Activated naive CD4-positive, alpha-beta T cell treated with anti-CD3 and anti-CD28 coated beads, Interleukin-2, amount 50 U/mL, for 24 hours (primary cell): ENCODE data around the gene ANKFY1.

Experiments
- H3K27ac Mint-ChIP-seq: one replicate; pipeline ENCODE4 v1.8.0; 2021; ENCODE audit warnings: mild to moderate bottlenecking, mixed read lengths
- H3K27me3 Mint-ChIP-seq: one replicate; pipeline ENCODE4 v1.8.0; 2021; ENCODE audit warnings: mixed read lengths
- H3K36me3 Mint-ChIP-seq: one replicate; pipeline ENCODE4 v1.8.0; 2021; ENCODE audit warnings: mixed read lengths
- H3K4me1 Mint-ChIP-seq: one replicate; pipeline ENCODE4 v1.8.0; 2021; ENCODE audit warnings: mixed read lengths
- H3K4me3 Mint-ChIP-seq: one replicate; pipeline ENCODE4 v1.8.0; 2021; ENCODE audit warnings: mild to moderate bottlenecking, mixed read lengths
- H3K9me3 Mint-ChIP-seq: one replicate; pipeline ENCODE4 v1.8.0; 2021; ENCODE audit warnings: mixed read lengths

Gene ANKFY1, protein sequence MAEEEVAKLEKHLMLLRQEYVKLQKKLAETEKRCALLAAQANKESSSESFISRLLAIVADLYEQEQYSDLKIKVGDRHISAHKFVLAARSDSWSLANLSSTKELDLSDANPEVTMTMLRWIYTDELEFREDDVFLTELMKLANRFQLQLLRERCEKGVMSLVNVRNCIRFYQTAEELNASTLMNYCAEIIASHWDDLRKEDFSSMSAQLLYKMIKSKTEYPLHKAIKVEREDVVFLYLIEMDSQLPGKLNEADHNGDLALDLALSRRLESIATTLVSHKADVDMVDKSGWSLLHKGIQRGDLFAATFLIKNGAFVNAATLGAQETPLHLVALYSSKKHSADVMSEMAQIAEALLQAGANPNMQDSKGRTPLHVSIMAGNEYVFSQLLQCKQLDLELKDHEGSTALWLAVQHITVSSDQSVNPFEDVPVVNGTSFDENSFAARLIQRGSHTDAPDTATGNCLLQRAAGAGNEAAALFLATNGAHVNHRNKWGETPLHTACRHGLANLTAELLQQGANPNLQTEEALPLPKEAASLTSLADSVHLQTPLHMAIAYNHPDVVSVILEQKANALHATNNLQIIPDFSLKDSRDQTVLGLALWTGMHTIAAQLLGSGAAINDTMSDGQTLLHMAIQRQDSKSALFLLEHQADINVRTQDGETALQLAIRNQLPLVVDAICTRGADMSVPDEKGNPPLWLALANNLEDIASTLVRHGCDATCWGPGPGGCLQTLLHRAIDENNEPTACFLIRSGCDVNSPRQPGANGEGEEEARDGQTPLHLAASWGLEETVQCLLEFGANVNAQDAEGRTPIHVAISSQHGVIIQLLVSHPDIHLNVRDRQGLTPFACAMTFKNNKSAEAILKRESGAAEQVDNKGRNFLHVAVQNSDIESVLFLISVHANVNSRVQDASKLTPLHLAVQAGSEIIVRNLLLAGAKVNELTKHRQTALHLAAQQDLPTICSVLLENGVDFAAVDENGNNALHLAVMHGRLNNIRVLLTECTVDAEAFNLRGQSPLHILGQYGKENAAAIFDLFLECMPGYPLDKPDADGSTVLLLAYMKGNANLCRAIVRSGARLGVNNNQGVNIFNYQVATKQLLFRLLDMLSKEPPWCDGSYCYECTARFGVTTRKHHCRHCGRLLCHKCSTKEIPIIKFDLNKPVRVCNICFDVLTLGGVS

DNA sequence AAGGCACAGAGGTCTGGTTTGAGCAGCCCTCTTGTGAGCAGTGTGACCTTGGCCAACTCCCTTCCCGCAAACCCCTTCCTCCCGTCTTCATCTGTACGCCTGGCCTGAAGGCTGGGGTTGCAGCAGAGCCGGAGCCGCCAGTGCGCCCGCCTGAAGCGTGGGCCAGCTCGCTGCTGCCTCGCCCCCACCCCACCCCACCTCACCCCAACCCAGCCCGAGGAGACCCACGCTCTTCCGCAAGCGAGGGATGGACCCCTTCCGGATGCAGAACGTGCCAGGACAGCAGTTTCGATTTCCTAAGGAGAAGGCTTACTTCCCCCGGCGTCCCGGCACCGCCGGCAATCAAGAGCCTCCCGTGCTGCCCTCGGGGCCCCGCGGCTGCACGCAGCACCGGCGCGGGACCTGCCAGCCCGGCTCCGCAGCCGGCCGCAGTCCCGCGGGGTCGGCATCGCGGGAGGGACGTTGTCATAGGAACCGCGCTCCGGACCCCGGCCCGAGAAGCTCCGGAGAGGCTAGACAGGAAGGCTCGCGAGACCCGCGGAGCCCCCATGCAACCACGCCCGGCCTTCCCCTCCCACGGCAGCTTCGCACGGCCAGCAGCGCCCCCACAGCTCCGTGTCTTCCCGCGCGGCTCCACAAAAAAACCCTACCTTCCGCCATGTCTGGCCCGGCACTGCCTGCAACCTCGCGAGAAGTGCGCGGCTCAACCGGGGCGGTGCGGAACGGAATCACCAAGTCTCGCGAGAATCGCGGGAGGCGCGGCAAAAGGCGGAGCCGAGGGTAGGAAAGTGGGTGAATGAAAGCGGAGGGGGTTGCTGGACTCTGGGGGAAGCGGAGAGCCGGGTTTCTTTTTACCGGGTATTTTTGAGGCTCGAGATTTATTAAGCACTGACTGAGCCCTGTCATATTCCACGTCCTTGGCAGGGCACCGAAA lies at the start of gene ANKFY1:
TSS of gene ANKFY1 (minus strand) at position 698 of the 934 bp plus-strand sequence. CDS start at position 660, 38 bp downstream.
- H3K27me3 Mint-ChIP-seq = no peaks in the 10 kb centered on the region
- H3K4me3 Mint-ChIP-seq = peak within 1 kb of the TSS; percentile 97
- peak within 1 kb of the TSS; percentile 96 for H3K27ac Mint-ChIP-seq
- peaks cover 5% of the 10 kb centered on the region for H3K36me3 Mint-ChIP-seq
- no peaks in the 10 kb centered on the region for H3K9me3 Mint-ChIP-seq
- peaks cover 40% of the 10 kb centered on the region for H3K4me1 Mint-ChIP-seq

DNA sequence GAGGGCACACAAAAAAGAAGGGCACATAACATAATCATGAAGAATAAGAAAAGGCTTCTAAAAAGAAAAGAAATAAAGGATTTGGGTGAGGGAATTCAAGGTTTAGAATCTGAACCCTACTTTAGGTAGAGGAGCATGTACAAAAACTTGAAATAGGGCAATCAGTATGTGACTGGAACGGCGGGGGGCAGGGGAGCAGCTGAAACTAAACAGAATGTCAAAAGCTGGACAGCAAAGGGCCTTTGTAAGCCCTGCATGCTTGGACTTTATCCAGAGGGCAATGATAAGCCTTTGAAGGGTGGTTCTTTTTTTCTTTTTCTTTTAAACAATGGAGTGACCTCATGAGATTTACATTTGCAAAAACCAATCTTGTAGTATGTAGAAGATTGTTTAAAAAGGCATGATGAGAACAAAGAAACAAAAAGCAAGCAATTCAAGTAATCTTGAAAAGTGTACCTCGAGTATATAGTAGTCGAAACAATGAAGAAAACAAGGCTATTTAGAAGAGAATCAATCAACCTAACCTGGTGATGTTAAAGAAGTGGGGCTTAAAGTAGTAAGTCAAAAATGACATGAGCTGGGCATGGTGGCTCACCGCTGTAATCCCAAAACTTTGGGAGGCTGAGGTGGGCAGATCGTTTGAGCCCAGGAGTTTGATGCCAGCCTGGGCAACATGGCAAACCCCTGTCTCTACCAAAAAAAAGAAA lies 46.7 kb upstream of the ANKFY1 start:
- Mint-ChIP-seq H3K4me3 (peak overlapping the region; percentile 23), H3K36me3 (peaks cover 2% of the 10 kb centered on the region), H3K27me3 (no peaks in the 10 kb centered on the region), H3K9me3 (no peaks in the 10 kb centered on the region), H3K27ac (peak overlapping the region; percentile 83), H3K4me1 (peaks cover 73% of the 10 kb centered on the region)

DNA sequence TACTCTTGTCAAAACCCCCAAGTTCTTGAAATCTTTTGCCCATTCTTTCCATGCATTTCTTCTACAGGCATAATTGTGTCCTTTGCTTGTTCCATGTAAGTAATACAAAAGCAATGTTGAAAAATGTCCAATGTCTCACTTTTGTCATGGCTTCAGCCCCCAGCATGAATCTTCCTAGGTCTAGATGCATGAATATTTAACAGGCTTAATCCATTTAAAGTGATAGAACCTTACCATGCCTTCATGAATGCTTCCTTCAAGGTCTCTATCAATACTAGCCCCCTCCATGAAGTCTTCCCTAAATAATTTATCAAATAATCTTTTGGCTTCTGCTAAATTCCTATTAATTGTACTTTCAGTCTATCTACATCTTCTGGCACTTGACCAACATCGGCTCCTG lies 46.1 kb upstream of the ANKFY1 start:
- peak overlapping the region; percentile 54 for H3K4me3 Mint-ChIP-seq
- H3K36me3 Mint-ChIP-seq = peaks cover 4% of the 10 kb centered on the region
- H3K27me3 Mint-ChIP-seq = no peaks in the 10 kb centered on the region
- peak overlapping the region; percentile 83 for H3K27ac Mint-ChIP-seq
- H3K9me3 Mint-ChIP-seq = no peaks in the 10 kb centered on the region
- H3K4me1 Mint-ChIP-seq = peaks cover 73% of the 10 kb centered on the region

DNA sequence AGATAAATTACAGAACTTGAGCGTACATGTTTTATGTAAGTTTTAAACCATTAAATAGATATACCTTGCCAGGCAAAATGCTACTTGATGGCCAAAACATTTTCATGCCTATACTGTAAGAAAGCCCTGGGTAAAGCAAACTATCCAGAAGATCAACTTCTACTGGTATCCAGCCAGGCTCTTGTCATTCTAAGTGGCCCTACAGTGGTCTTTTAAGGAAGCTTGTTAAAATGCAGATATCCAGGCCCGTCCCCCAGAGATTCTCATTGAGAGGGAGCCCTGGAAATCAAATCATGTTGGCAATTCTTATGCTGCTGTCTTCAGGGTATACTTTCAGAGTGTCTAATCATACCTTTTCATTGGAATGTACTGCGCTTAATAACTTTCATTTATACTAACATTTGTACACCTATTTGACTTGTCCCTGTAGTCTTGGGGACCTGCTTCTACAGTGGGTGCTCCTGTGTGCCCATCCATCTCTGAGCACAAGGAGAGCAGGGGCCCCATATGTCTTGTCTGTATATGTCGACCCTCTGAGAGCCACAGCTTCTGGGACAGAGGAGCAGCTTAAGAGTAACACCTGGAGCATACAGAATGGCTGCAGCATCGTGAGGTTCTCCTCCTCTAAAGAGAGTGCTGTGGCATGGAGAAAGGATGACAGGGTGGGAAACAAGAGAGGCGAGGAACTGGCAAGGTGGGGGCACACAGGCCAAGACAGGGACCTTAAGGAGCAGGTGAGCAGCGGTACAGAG lies 43.6 kb upstream of the ANKFY1 start:
- Mint-ChIP-seq H3K27me3 (no peaks in the 10 kb centered on the region), H3K9me3 (no peaks in the 10 kb centered on the region), H3K27ac (peak overlapping the region; percentile 87), H3K4me3 (no peak overlapping the region), H3K36me3 (peaks cover 4% of the 10 kb centered on the region), H3K4me1 (peaks cover 53% of the 10 kb centered on the region)

DNA sequence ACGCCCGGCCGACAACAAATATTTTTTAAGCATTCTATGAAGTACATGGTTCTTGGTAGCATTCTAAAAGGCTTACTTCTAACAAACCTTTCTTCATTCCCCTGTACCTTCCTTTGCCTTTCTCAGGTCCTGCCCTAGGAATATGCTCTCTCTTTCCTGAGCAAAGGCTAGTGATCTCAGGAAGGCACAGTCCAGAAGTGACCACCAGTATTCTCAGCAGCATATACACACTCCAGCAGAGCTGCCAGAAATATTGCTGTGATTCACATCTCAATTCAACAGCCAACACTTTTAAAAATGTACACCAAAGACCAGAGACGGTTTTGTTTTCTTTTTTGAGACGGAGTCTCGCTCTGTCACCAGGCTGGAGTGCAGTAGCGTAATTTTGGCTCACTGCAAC lies 41.4 kb upstream of the ANKFY1 start:
- Mint-ChIP-seq H3K36me3 (peaks cover 7% of the 10 kb centered on the region), H3K9me3 (no peaks in the 10 kb centered on the region), H3K27ac (peak overlapping the region; percentile 46), H3K4me3 (no peak overlapping the region), H3K27me3 (no peaks in the 10 kb centered on the region), H3K4me1 (peaks cover 33% of the 10 kb centered on the region)

DNA sequence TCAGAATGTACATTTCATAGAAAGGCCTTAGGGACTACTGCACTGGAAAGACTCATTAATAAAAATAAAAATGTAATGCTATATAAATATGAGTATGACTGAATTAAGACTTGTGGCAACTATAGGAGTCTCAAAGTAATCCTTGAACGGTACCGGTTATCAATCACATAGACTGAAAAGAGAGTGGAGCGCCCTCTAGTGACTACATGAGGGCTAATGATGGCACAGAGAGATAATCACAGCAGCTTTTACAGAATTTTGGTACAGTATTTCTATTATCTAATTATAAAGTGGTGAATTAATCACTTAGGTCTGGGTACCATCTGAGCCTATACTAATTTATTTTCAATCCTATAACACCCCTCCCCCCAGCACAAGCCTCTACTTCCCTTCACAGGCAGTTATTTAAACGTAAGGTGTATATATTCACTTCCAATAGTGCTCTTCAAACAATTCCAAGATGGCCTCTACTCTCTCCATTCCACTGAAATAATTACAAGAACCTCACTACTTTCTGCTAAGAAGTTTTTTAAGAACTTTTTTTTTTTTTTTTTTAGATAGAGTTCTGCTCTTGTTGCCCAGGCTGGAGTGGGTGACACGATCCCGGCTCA lies 40.7 kb upstream of the ANKFY1 start:
- Mint-ChIP-seq H3K4me1 (peaks cover 26% of the 10 kb centered on the region), H3K36me3 (peaks cover 7% of the 10 kb centered on the region), H3K27ac (no peak overlapping the region), H3K9me3 (no peaks in the 10 kb centered on the region), H3K27me3 (no peaks in the 10 kb centered on the region), H3K4me3 (no peak overlapping the region)

DNA sequence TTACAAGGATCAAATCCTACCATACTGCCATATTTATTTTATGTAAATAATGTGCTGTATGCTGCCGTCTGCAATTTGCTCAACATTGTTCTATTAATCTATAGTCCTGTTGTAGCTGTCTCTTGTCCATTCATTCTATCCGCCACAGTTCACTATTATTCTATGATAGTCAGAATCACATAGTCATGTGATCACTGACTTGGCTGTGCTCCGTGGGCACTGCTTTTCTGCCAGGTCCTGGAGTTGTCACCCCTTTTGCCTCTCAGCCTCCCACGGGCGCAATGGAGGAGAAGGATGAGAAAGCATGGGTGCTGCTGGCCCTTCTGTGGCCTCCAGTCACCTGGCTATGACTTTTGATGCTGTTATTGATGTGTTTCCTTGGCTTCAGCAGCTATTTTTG lies 37.3 kb upstream of the ANKFY1 start:
- Mint-ChIP-seq H3K27ac (no peak overlapping the region), H3K4me3 (no peak overlapping the region), H3K9me3 (no peaks in the 10 kb centered on the region), H3K27me3 (no peaks in the 10 kb centered on the region), H3K36me3 (peaks cover 10% of the 10 kb centered on the region), H3K4me1 (peaks cover 33% of the 10 kb centered on the region)

DNA sequence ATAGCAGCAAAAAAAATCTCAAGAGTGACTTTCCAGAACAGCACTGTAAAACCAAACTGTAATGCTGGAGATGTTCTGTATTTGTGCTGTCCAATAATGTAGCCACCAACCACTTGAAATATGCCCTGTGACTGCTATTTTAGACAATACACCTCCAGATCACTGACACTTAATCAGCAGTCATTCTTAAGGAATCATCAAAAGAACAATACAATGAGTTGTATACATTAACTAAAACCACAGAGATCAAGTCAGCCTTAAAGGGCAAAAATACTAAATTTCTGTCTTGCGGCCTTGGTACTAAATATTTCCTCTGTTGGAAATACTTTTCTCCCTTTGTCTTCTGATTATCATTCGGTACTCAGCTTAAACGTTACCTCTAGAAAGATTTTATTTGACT lies 33.6 kb upstream of the ANKFY1 start:
- Mint-ChIP-seq H3K27me3 (no peaks in the 10 kb centered on the region), H3K27ac (peak overlapping the region; percentile 1), H3K4me1 (peaks cover 27% of the 10 kb centered on the region), H3K4me3 (no peak overlapping the region), H3K36me3 (peaks cover 8% of the 10 kb centered on the region), H3K9me3 (no peaks in the 10 kb centered on the region)

DNA sequence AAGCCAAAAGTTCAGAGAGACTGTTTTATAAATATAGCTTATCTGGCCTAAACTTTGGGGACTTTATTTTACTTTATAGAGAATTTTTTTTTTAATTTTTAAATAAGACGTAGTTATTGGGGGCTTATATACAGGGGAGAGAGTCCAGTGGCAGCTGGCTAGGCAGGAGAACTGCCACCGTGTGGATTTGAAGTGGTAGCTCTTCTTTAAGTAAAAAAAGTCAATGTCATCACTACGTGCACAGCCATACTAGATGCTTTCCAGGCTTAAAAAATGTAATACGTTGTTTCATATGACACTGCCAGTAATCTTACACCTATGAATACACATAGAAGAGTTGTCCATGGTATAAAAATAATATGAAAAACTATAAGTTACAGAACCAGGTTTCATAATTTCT lies 31.9 kb upstream of the ANKFY1 start:
- Mint-ChIP-seq H3K9me3 (no peaks in the 10 kb centered on the region), H3K36me3 (peaks cover 6% of the 10 kb centered on the region), H3K27me3 (no peaks in the 10 kb centered on the region), H3K4me3 (no peak overlapping the region), H3K4me1 (peaks cover 28% of the 10 kb centered on the region), H3K27ac (no peak overlapping the region)

DNA sequence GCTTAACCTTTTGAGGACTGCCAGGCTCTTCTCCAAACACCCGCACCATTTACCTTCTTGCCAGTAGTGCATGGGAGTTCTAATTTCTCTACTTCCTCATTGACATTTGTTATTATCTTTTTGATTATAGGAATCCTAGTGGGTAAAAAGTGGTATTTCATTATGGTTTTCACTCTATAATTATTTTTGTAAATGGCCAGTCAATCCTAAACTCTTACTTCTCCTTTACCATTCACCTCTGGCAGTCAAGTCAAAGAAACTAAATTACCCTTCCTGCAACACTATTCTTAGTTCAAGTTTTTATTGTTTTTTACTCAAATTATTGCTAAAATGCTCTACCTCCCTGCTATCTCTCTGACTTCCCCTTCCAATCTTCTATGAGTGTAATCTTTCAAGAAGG lies 29.8 kb upstream of the ANKFY1 start:
- no peaks in the 10 kb centered on the region for H3K9me3 Mint-ChIP-seq
- no peaks in the 10 kb centered on the region for H3K27me3 Mint-ChIP-seq
- peaks cover 27% of the 10 kb centered on the region for H3K4me1 Mint-ChIP-seq
- no peak overlapping the region for H3K4me3 Mint-ChIP-seq
- H3K27ac Mint-ChIP-seq = peak overlapping the region; percentile 53
- peaks cover 7% of the 10 kb centered on the region for H3K36me3 Mint-ChIP-seq

DNA sequence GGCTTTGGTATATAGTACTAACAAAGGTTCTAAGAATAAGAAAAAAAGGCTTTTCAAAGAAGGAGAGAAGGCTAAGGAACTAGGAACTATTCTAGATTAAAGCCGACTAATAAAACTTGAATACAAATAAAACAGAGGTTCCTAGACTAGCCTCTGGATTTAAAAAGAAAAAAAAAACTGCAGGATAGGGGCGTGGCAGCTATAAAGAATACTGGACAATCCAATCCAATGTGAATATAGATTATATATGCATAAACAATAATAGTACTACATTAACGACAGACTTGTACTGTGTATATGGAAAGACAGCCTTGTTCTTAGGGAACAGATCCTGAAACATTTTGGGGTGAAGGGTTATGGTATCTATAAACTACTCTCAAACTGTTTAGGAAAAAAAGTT lies 23.9 kb upstream of the ANKFY1 start:
- Mint-ChIP-seq H3K27me3 (no peaks in the 10 kb centered on the region), H3K36me3 (peaks cover 4% of the 10 kb centered on the region), H3K4me3 (no peak overlapping the region), H3K27ac (no peak overlapping the region), H3K9me3 (no peaks in the 10 kb centered on the region), H3K4me1 (peaks cover 8% of the 10 kb centered on the region)

DNA sequence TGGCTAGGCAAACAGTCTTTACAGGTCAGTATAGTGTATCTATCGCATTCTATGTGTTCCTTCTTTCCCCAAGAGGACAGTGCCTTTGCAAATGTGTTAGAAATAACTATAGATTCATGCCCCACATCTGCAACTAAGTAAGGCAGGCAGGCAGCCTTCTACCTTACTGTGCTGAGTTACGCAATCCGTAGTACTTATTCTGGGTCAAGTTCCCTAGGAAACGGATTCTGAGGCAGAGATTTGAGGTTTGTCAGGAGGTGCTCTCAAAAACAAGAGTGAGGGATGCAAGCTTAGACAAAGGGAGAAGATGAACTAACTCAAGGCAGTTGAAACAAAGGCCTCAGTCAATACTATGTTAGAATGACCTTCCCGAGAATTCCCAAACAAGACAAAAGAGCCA lies 12.7 kb upstream of the ANKFY1 start:
- peaks cover 11% of the 10 kb centered on the region for H3K4me1 Mint-ChIP-seq
- no peak overlapping the region for H3K27ac Mint-ChIP-seq
- no peaks in the 10 kb centered on the region for H3K27me3 Mint-ChIP-seq
- peaks cover 5% of the 10 kb centered on the region for H3K36me3 Mint-ChIP-seq
- no peaks in the 10 kb centered on the region for H3K9me3 Mint-ChIP-seq
- H3K4me3 Mint-ChIP-seq = no peak overlapping the region

DNA sequence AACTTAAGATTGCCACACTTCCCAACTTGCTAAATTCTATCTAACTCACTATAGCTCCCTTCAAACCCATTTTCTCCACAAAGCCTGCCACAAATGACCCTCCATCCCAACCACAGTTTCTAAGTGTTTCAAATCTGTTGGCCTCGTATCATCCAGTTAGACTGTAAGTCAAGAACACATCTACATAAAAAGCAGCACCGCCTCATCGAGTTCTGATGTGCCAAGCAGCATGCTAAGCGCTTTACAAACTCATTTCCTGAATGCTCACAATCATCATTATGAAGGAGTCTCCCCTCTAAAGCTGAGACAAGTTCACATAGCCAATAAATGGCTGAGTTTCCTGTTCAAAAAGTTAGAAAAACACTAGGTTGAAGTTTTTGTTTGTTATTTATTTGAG lies 9.2 kb upstream of the ANKFY1 start:
- H3K27ac Mint-ChIP-seq = peak overlapping the region; percentile 53
- no peak overlapping the region for H3K4me3 Mint-ChIP-seq
- no peaks in the 10 kb centered on the region for H3K27me3 Mint-ChIP-seq
- H3K4me1 Mint-ChIP-seq = peaks cover 4% of the 10 kb centered on the region
- H3K36me3 Mint-ChIP-seq = peaks cover 10% of the 10 kb centered on the region
- H3K9me3 Mint-ChIP-seq = no peaks in the 10 kb centered on the region
